ENCODE results near the gene ARF1. TPM values are rescaled to one million over a fixed set of nuclear protein-coding genes. Genes with fewer than 3 reads are reported as not detected.

The ARF1 gene
- total RNA-seq, 1 donor from 2014 or later: 393 TPM

DNA sequence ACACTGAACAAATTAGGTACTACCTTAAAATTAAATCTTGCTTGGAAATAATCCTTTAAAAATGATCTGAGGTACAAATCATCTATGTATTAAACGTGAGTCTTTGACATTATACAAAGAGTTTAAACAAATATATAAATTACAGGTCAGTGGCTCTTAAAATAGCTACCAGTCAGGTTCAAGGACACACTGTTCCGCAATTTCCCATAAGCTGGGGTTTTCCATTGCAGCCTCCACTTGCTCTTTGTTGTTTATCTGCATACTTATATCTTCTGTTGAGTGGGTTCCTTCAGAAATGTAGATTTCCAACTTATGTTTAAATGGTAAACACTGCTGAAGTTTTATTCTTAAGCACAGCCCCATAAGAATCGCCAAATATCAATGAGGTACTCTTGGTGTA is 32.3 kb downstream of the ARF1 start:
- H3K27me3 Mint-ChIP-seq (ENCODE audit: unreplicated experiment): peaks cover 2% of the 10 kb centered on the region
- H3K4me1 Mint-ChIP-seq (ENCODE audit: unreplicated experiment): peaks cover 5% of the 10 kb centered on the region
- no peaks in the 10 kb centered on the region for H3K36me3 Mint-ChIP-seq (ENCODE audit: low read depth, unreplicated experiment)
- no peak overlapping the region for H3K4me3 Mint-ChIP-seq (ENCODE audit: unreplicated experiment)
- peaks cover 4% of the 10 kb centered on the region for H3K9me3 Mint-ChIP-seq (ENCODE audit: unreplicated experiment)
- no peak overlapping the region for H3K27ac Mint-ChIP-seq (ENCODE audit: unreplicated experiment)
- DNase-seq (ENCODE audit: low spot score): no peak
- TF ChIP-seq CTCF (IDR thresholded peaks at IDR 0.05; ENCODE audit: unreplicated experiment): no peak

GRCh38 chr1:228117335-228117734 is 34.8 kb downstream of the ARF1 start:
- Mint-ChIP-seq H3K27ac (ENCODE audit: unreplicated experiment) (no peak overlapping the region), H3K36me3 (ENCODE audit: low read depth, unreplicated experiment) (no peaks in the 10 kb centered on the region), H3K9me3 (ENCODE audit: unreplicated experiment) (peaks cover 4% of the 10 kb centered on the region), H3K4me3 (ENCODE audit: unreplicated experiment) (no peak overlapping the region), H3K27me3 (ENCODE audit: unreplicated experiment) (no peaks in the 10 kb centered on the region), H3K4me1 (ENCODE audit: unreplicated experiment) (no peaks in the 10 kb centered on the region)
- TF ChIP-seq CTCF (IDR thresholded peaks at IDR 0.05; ENCODE audit: unreplicated experiment): no peak
- DNase-seq (ENCODE audit: low spot score): no peak

- Mint-ChIP-seq H3K36me3 (ENCODE audit: low read depth, unreplicated experiment) (no peaks in the 10 kb centered on the region), H3K9me3 (ENCODE audit: unreplicated experiment) (peaks cover 4% of the 10 kb centered on the region), H3K4me3 (ENCODE audit: unreplicated experiment) (no peak overlapping the region), H3K27ac (ENCODE audit: unreplicated experiment) (no peak overlapping the region), H3K4me1 (ENCODE audit: unreplicated experiment) (no peaks in the 10 kb centered on the region), H3K27me3 (ENCODE audit: unreplicated experiment) (no peaks in the 10 kb centered on the region)
- no peak for DNase-seq (ENCODE audit: low spot score)
- TF ChIP-seq CTCF (IDR thresholded peaks at IDR 0.05; ENCODE audit: unreplicated experiment): no peak
These were observed 35.5 kb downstream of the ARF1 start for GRCh38 chr1:228118040-228118439.

DNA sequence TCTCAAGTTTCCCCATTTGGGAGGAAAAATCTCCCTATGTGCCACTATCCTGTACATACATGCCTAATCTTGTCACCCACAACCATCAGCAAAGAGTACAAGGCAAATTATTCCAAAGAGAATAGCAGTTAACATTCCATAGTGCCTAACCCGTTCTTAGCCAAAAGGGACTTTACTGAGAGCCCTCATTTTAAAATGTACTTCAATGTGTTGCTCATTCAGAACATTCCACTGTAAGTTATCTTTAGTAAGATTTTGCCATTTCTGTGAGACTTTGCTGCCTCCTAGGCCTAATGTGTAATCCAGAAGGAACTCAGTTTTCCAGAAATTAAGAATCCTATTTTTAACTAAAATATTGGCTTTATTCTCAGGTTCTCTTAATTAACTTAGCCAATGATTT is 37.8 kb downstream of the ARF1 start:
- Mint-ChIP-seq H3K4me1 (ENCODE audit: unreplicated experiment) (no peaks in the 10 kb centered on the region), H3K27ac (ENCODE audit: unreplicated experiment) (no peak overlapping the region), H3K36me3 (ENCODE audit: low read depth, unreplicated experiment) (no peaks in the 10 kb centered on the region), H3K27me3 (ENCODE audit: unreplicated experiment) (peaks cover 2% of the 10 kb centered on the region), H3K9me3 (ENCODE audit: unreplicated experiment) (peaks cover 4% of the 10 kb centered on the region), H3K4me3 (ENCODE audit: unreplicated experiment) (no peak overlapping the region)
- no peak for TF ChIP-seq CTCF (IDR thresholded peaks at IDR 0.05; ENCODE audit: unreplicated experiment)
- DNase-seq (ENCODE audit: low spot score): no peak

DNA sequence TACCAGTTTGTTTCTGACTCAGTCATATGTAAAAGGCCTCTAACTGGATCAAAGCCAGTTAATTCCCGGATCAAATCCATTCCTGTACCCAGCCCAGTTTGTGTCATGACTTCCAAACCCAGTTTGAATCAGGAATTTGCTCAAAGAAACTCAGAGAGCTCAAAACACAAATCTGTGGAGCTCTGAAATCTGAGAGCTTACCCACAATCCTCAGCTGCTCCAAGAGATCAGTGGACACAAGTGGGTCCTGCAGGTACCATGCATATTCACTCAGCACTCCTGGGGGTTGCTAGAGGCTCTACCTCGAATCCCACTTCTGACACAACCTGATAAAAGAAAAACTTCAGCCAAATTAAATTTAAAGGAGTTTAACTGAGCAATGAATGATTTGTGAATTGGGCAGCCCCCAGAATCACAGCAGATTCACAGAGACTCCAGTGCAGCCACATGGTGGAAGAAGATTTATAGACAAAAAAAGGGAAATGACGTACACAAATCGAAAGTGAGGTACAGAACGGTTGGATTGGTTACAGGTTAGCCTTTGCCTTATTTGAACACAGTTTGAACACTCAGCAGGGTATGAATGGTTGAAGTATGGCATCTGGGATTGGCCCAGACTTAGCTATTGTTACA is 38.5 kb downstream of the ARF1 start:
- no peak for TF ChIP-seq CTCF (IDR thresholded peaks at IDR 0.05; ENCODE audit: unreplicated experiment)
- Mint-ChIP-seq H3K36me3 (ENCODE audit: low read depth, unreplicated experiment) (no peaks in the 10 kb centered on the region), H3K27me3 (ENCODE audit: unreplicated experiment) (peaks cover 2% of the 10 kb centered on the region), H3K9me3 (ENCODE audit: unreplicated experiment) (peaks cover 4% of the 10 kb centered on the region), H3K4me3 (ENCODE audit: unreplicated experiment) (no peak overlapping the region), H3K4me1 (ENCODE audit: unreplicated experiment) (no peaks in the 10 kb centered on the region), H3K27ac (ENCODE audit: unreplicated experiment) (no peak overlapping the region)
- no peak for DNase-seq (ENCODE audit: low spot score)

Measured in endothelial cell (in vitro differentiated cells).